Measurements from ENCODE around the gene RAB22A. TPM values are rescaled to one million over a fixed set of nuclear protein-coding genes. Genes with fewer than 3 reads are reported as not detected.

RAB22A gene
- total RNA-seq, 1 donor = 23.9 TPM

DNA sequence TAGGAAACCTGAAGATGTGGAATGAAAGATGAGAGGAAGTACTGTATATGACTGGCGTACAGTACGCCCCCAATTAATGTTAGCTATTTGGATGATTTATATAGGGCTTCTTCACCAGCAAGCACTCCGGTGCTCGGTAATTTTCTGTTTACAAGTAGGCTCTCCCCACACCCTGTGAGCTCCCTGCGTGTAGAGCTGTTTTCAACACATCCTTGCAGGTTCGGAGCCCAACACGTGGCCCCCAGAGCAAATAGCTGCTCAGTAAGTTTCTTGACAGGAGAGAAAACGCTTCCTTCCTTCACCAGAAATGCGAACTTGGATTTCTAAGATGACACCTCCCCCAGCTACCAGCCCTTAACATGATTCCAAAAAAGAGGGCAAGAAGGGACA lies 1.2 kb upstream of the RAB22A start:
- Histone ChIP-seq H3K4me1 (ENCODE audit: insufficient read depth, low read length) (peaks cover 29% of the 10 kb centered on the region), H3K4me2 (ENCODE audit: insufficient read depth, low read length) (peak overlapping the region; percentile 88), H3K36me3 (ENCODE audit: insufficient read depth, low read length) (peaks cover 20% of the 10 kb centered on the region), H3K4me3 (ENCODE audit: insufficient read depth, low read length) (peak overlapping the region; percentile 93), H3K9me3 (ENCODE audit: low read depth, low read length) (no peaks in the 10 kb centered on the region), H2AFZ (ENCODE audit: low read length) (peak overlapping the region; percentile 90), H3K27ac (ENCODE audit: low read depth, low read length) (peak overlapping the region; percentile 87), H3K27me3 (ENCODE audit: insufficient read depth, low read length) (no peaks in the 10 kb centered on the region), H4K20me1 (ENCODE audit: insufficient read depth, low read length) (peaks cover 10% of the 10 kb centered on the region), H3K79me2 (ENCODE audit: insufficient read depth, low read length) (peaks cover 75% of the 10 kb centered on the region)
- DNase-seq (ENCODE audit: insufficient read length, low spot score, missing footprints) = no peak
- TF ChIP-seq CTCF (IDR thresholded peaks at IDR 0.05; ENCODE audit: extremely low read depth, low read depth, low read length) = no peak

- peak overlapping the region; percentile 88 for H3K4me2 ChIP-seq (ENCODE audit: insufficient read depth, low read length)
- H3K27me3 ChIP-seq (ENCODE audit: insufficient read depth, low read length) = no peaks in the 10 kb centered on the region
- peak; percentile 96 for DNase-seq (ENCODE audit: insufficient read length, low spot score, missing footprints)
- peaks cover 16% of the 10 kb centered on the region for H4K20me1 ChIP-seq (ENCODE audit: insufficient read depth, low read length)
- no peaks in the 10 kb centered on the region for H3K9me3 ChIP-seq (ENCODE audit: low read depth, low read length)
- peaks cover 29% of the 10 kb centered on the region for H3K4me1 ChIP-seq (ENCODE audit: insufficient read depth, low read length)
- peak overlapping the region; percentile 90 for H2AFZ ChIP-seq (ENCODE audit: low read length)
- peak overlapping the region; percentile 87 for H3K27ac ChIP-seq (ENCODE audit: low read depth, low read length)
- H3K79me2 ChIP-seq (ENCODE audit: insufficient read depth, low read length) = peaks cover 75% of the 10 kb centered on the region
- peaks cover 25% of the 10 kb centered on the region for H3K36me3 ChIP-seq (ENCODE audit: insufficient read depth, low read length)
- TF ChIP-seq CTCF (IDR thresholded peaks at IDR 0.05; ENCODE audit: extremely low read depth, low read depth, low read length) = no peak
- H3K4me3 ChIP-seq (ENCODE audit: insufficient read depth, low read length) = peak overlapping the region; percentile 93
Observed at GRCh38 chr20:58308680-58309527, 611 bp upstream of the RAB22A start.

DNA sequence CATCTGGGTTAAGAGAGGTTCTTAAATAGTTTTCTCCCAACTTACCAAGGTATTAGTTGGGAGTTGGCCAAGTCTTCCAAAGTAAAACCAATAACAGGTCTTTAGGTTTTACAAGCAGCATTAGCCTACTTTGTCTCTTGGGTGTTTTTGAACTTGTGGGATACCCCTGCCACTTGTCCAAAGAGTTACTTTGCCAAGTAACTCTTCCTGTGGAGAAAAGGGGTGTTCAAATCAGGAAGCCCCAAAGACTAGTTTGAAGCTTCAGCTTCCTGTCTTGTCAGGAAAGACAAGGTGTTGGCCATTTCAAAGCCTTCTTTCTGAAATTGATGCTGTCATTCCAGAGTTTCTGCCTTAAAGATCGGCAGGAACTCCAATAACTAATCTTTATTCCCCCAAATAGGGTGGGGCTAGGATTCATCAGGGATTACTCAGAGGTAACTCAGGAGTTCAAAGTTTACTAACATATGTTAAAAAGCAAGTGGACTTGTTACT lies 822 bp downstream of the RAB22A start:
- Histone ChIP-seq H3K4me3 (ENCODE audit: insufficient read depth, low read length) (peak overlapping the region; percentile 81), H3K79me2 (ENCODE audit: insufficient read depth, low read length) (peaks cover 75% of the 10 kb centered on the region), H3K36me3 (ENCODE audit: insufficient read depth, low read length) (peaks cover 25% of the 10 kb centered on the region), H3K27ac (ENCODE audit: low read depth, low read length) (peak overlapping the region; percentile 81), H3K9me3 (ENCODE audit: low read depth, low read length) (no peaks in the 10 kb centered on the region), H3K27me3 (ENCODE audit: insufficient read depth, low read length) (no peaks in the 10 kb centered on the region), H2AFZ (ENCODE audit: low read length) (peak overlapping the region; percentile 77), H3K4me1 (ENCODE audit: insufficient read depth, low read length) (peaks cover 29% of the 10 kb centered on the region), H4K20me1 (ENCODE audit: insufficient read depth, low read length) (peaks cover 21% of the 10 kb centered on the region), H3K4me2 (ENCODE audit: insufficient read depth, low read length) (peak overlapping the region; percentile 86)
- no peak for DNase-seq (ENCODE audit: insufficient read length, low spot score, missing footprints)
- TF ChIP-seq CTCF (IDR thresholded peaks at IDR 0.05; ENCODE audit: extremely low read depth, low read depth, low read length) = no peak

DNA sequence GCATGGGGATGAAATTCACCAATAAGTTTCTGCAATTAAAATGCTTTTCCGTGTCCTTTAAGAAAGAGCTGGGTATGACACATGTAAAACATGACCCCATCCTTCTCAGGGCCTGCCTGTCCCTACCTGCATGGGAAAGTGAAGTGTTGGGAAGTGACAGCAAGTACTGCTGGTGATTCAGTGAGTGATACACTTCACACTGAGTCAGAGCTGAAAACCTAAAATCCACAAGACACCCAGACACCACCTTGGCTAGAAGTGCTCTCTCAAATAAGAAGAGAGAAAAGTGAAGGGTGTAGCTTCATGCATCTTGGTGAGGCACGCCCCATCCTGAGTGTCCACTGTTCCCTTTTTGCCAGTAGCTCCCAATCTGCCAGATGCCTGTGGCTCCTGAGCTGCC lies 3.3 kb downstream of the RAB22A start:
- H3K79me2 ChIP-seq (ENCODE audit: insufficient read depth, low read length) = peaks cover 85% of the 10 kb centered on the region
- no peaks in the 10 kb centered on the region for H3K9me3 ChIP-seq (ENCODE audit: low read depth, low read length)
- H3K27ac ChIP-seq (ENCODE audit: low read depth, low read length) = no peak overlapping the region
- H4K20me1 ChIP-seq (ENCODE audit: insufficient read depth, low read length) = peaks cover 36% of the 10 kb centered on the region
- H3K36me3 ChIP-seq (ENCODE audit: insufficient read depth, low read length) = peaks cover 31% of the 10 kb centered on the region
- H3K4me3 ChIP-seq (ENCODE audit: insufficient read depth, low read length) = no peak overlapping the region
- no peak for TF ChIP-seq CTCF (IDR thresholded peaks at IDR 0.05; ENCODE audit: extremely low read depth, low read depth, low read length)
- no peak overlapping the region for H3K4me2 ChIP-seq (ENCODE audit: insufficient read depth, low read length)
- peaks cover 15% of the 10 kb centered on the region for H3K4me1 ChIP-seq (ENCODE audit: insufficient read depth, low read length)
- DNase-seq (ENCODE audit: insufficient read length, low spot score, missing footprints) = no peak
- no peak overlapping the region for H2AFZ ChIP-seq (ENCODE audit: low read length)
- no peaks in the 10 kb centered on the region for H3K27me3 ChIP-seq (ENCODE audit: insufficient read depth, low read length)
